ACHN (cell line): ENCODE measurements around the gene RHBDD1.

Experiments
- DNase-seq: peaks from one replicate; pipeline ENCODE4 v3.0.0-alpha.2; 2015
- in situ Hi-C: cut with HindIII; loops from 2 replicates; pipeline ENCODE4 v1.10.0; 2017; ENCODE audit warnings: low sequenced_read_pairs, low pct_ligation_motif_present, low pct_unique_long_range_greater_than_20kb

Gene RHBDD1

GRCh38 chr2:226902041-226902966 lies 66.5 kb downstream of the RHBDD1 start:
- DNase-seq = no peak
- in situ Hi-C loops = no loop called here

GRCh38 chr2:226903179-226903578 lies 67.3 kb downstream of the RHBDD1 start:
- DNase-seq = peak; percentile 53
- in situ Hi-C loops = no loop called here

GRCh38 chr2:226904592-226904991 lies 68.7 kb downstream of the RHBDD1 start:
- in situ Hi-C loops = no loop called here

GRCh38 chr2:226905718-226906117 lies 69.9 kb downstream of the RHBDD1 start:
- no peak for DNase-seq
- in situ Hi-C loops = no loop called here

More at GRCh38 chr2:226904592-226904991, 68.7 kb downstream of the RHBDD1 start:
- no peak for DNase-seq

GRCh38 chr2:226906163-226906693 lies 70.4 kb downstream of the RHBDD1 start:
- DNase-seq = no peak
- in situ Hi-C loops = no loop called here

GRCh38 chr2:226909126-226909525 lies 73.3 kb downstream of the RHBDD1 start:
- no peak for DNase-seq
- in situ Hi-C loops = no loop called here

- no peak for DNase-seq
- in situ Hi-C loops = no loop called here
Observed at GRCh38 chr2:226909836-226910235, 74.0 kb downstream of the RHBDD1 start.

- no peak for DNase-seq
- in situ Hi-C loops = no loop called here
Observed at GRCh38 chr2:226910384-226910783, 74.5 kb downstream of the RHBDD1 start.

GRCh38 chr2:226911932-226912331 lies 76.1 kb downstream of the RHBDD1 start:
- in situ Hi-C loops = no loop called here
- no peak for DNase-seq

- in situ Hi-C loops = no loop called here
- DNase-seq = no peak
Observed at GRCh38 chr2:226913641-226914040, 77.8 kb downstream of the RHBDD1 start.

GRCh38 chr2:226915846-226916360 lies 80.0 kb downstream of the RHBDD1 start:
- in situ Hi-C loops = no loop called here
- no peak for DNase-seq

- no peak for DNase-seq
- in situ Hi-C loops = no loop called here
Observed at GRCh38 chr2:226916669-226917068, 80.8 kb downstream of the RHBDD1 start.

- no peak for DNase-seq
- in situ Hi-C loops = no loop called here
Observed at GRCh38 chr2:226932443-226932842, 96.6 kb downstream of the RHBDD1 start.

- in situ Hi-C loops = no loop called here
- DNase-seq = no peak
Observed at GRCh38 chr2:226934546-226935201, 98.8 kb downstream of the RHBDD1 start.

- DNase-seq = no peak
- in situ Hi-C loops = no loop called here
Observed at GRCh38 chr2:226943862-226944620, 108.2 kb downstream of the RHBDD1 start.

GRCh38 chr2:226953206-226953605 lies 117.4 kb downstream of the RHBDD1 start:
- DNase-seq = no peak
- in situ Hi-C loops = no loop called here

GRCh38 chr2:226953826-226954225 lies 118.0 kb downstream of the RHBDD1 start:
- in situ Hi-C loops = no loop called here
- DNase-seq = no peak

- DNase-seq = no peak
- in situ Hi-C loops = no loop called here
Observed at GRCh38 chr2:226956659-226957058, 120.8 kb downstream of the RHBDD1 start.

- in situ Hi-C loops = no loop called here
- no peak for DNase-seq
Observed at GRCh38 chr2:226959418-226959817, 123.6 kb downstream of the RHBDD1 start.
